ENCODE measurements around the gene ITPR2.

ITPR2 gene

GRCh38 chr12:26832822-26833742 lies at the start of gene ITPR2:
ITPR2 (minus strand) TSS chr12:26833194; CDS start chr12:26832781, 413 bp downstream.
- peak within 1 kb of the TSS; percentile 87 for H3K27ac ChIP-seq
- ChIA-PET POLR2A (ENCODE audit: low non-redundant PET) (interaction anchor here (0.7 kb wide), 1 partner anchor 85 kb away, joined by 3 read pairs; no protein-coding TSS in a partner anchor), CTCF (interaction anchor here (0.6 to 1.4 kb wide), 5 partner anchors 13 to 518 kb away, joined by 3 to 7 read pairs (median 4); no protein-coding TSS in a partner anchor)
- peak; percentile 69 for TF ChIP-seq CTCF (conservative IDR thresholded peaks at IDR 0.05; ENCODE audit: low read depth)
- DNase-seq (ENCODE audit: low spot score), result peak; percentile 92

- ChIA-PET POLR2A (ENCODE audit: low non-redundant PET) (no interaction called here), CTCF (no interaction called here)
- no peak overlapping the region for H3K27ac ChIP-seq
- TF ChIP-seq CTCF (conservative IDR thresholded peaks at IDR 0.05; ENCODE audit: low read depth), result no peak
- no peak for DNase-seq (ENCODE audit: low spot score)
Measured at GRCh38 chr12:26880625-26881024, 47.6 kb upstream of the ITPR2 start.

- H3K27ac ChIP-seq, result peak overlapping the region; percentile 67
- no peak for DNase-seq (ENCODE audit: low spot score)
- CTCF ChIA-PET, result interaction anchor here (0.6 to 0.7 kb wide), 2 partner anchors 13 to 450 kb away, joined by 3 read pairs; no protein-coding TSS in a partner anchor
- TF ChIP-seq CTCF (conservative IDR thresholded peaks at IDR 0.05; ENCODE audit: low read depth), result no peak
- POLR2A ChIA-PET (ENCODE audit: low non-redundant PET), result no interaction called here
Measured at GRCh38 chr12:26878661-26879119, 45.7 kb upstream of the ITPR2 start.

- ChIA-PET CTCF (no interaction called here), POLR2A (ENCODE audit: low non-redundant PET) (no interaction called here)
- TF ChIP-seq CTCF (conservative IDR thresholded peaks at IDR 0.05; ENCODE audit: low read depth), result no peak
Measured at GRCh38 chr12:26874501-26875296, 41.7 kb upstream of the ITPR2 start.

GRCh38 chr12:26872625-26873024 lies 39.6 kb upstream of the ITPR2 start:
- POLR2A ChIA-PET (ENCODE audit: low non-redundant PET), result no interaction called here
- no peak for DNase-seq (ENCODE audit: low spot score)
- H3K27ac ChIP-seq, result no peak overlapping the region
- CTCF ChIA-PET, result no interaction called here
- no peak for TF ChIP-seq CTCF (conservative IDR thresholded peaks at IDR 0.05; ENCODE audit: low read depth)

More at GRCh38 chr12:26874501-26875296, 41.7 kb upstream of the ITPR2 start:
- H3K27ac ChIP-seq, result no peak overlapping the region
- no peak for DNase-seq (ENCODE audit: low spot score)

- CTCF ChIA-PET, result interaction anchor here (0.7 kb wide), 2 partner anchors 54 to 350 kb away, joined by 3 to 6 read pairs; no protein-coding TSS in a partner anchor
- no peak for TF ChIP-seq CTCF (conservative IDR thresholded peaks at IDR 0.05; ENCODE audit: low read depth)
- POLR2A ChIA-PET (ENCODE audit: low non-redundant PET), result no interaction called here
- H3K27ac ChIP-seq, result no peak overlapping the region
- DNase-seq (ENCODE audit: low spot score), result no peak
Measured at GRCh38 chr12:26871985-26872384, 39.0 kb upstream of the ITPR2 start.

Data from RWPE1 (cell line).